ENCODE data around the gene NELFCD. TPM values are rescaled to one million over a fixed set of nuclear protein-coding genes. Genes with fewer than 3 reads are reported as not detected.

NELFCD gene
- total and polyA plus RNA-seq, 9 of the 15 experiments (the other 6 are each of a cell fraction or from before 2014, with no cell fraction given), result 11.7 to 163 (median 96.5) TPM

DNA sequence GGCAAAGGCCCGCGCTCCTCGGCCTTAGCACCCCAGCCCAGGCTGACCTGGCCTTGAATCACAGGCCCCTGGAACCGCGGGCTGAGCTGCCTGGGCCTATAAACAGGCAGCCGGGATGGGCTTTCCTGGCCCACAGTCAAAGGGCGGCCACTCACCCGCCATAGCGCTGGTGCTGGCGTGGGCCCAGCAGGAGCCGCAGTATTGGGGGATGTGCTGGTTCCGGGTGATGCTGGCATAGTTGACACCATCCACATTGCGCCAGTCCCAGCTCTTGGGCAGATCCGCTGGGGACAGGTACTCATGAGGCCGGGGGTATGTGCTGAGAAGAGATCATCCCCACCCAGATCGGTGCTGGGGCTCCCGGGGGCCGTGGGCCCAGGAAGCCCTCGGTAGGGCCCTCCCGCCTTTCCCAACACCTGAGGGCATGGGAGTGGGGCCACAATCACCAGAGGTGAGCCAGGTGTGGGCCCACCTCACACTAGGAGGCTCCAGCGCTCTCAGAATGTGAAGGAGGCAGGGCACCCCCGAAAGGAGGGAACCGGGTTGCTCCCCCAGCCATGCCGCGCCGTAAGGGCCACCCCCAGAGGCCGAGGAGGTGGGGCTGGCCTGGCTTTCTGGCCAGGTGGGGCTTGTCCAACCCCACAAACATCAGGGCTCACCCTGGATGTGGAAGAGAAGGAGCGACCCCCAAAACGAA lies 25.3 kb downstream of the NELFCD start (continued):
- TF ChIP-seq, protein P1, sequence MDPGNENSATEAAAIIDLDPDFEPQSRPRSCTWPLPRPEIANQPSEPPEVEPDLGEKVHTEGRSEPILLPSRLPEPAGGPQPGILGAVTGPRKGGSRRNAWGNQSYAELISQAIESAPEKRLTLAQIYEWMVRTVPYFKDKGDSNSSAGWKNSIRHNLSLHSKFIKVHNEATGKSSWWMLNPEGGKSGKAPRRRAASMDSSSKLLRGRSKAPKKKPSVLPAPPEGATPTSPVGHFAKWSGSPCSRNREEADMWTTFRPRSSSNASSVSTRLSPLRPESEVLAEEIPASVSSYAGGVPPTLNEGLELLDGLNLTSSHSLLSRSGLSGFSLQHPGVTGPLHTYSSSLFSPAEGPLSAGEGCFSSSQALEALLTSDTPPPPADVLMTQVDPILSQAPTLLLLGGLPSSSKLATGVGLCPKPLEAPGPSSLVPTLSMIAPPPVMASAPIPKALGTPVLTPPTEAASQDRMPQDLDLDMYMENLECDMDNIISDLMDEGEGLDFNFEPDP (CRISPR knock-in tag; IDR thresholded peaks at IDR 0.05), result no peak
- 0 out of 2 replicates have a peak, but pooled peaks have one; percentile 32 for TF ChIP-seq NKRF (IDR thresholded peaks at IDR 0.05; ENCODE audit: borderline replicate concordance)
- peak; percentile 36 for TF ChIP-seq RBBP5 (IDR thresholded peaks at IDR 0.05; ENCODE audit: borderline replicate concordance, insufficient read depth, low read length, poor library complexity, severe bottlenecking)
- TF ChIP-seq, protein P2, sequence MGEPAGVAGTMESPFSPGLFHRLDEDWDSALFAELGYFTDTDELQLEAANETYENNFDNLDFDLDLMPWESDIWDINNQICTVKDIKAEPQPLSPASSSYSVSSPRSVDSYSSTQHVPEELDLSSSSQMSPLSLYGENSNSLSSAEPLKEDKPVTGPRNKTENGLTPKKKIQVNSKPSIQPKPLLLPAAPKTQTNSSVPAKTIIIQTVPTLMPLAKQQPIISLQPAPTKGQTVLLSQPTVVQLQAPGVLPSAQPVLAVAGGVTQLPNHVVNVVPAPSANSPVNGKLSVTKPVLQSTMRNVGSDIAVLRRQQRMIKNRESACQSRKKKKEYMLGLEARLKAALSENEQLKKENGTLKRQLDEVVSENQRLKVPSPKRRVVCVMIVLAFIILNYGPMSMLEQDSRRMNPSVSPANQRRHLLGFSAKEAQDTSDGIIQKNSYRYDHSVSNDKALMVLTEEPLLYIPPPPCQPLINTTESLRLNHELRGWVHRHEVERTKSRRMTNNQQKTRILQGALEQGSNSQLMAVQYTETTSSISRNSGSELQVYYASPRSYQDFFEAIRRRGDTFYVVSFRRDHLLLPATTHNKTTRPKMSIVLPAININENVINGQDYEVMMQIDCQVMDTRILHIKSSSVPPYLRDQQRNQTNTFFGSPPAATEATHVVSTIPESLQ (CRISPR knock-in tag; IDR thresholded peaks at IDR 0.05), result 0 out of 2 replicates have a peak, but pooled peaks have one; percentile 37
- 0 out of 2 replicates have a peak, but pooled peaks have one; percentile 9 for TF ChIP-seq SP1 (CRISPR knock-in tag; IDR thresholded peaks at IDR 0.05)
- TF ChIP-seq LEF1 (IDR thresholded peaks at IDR 0.05), result no peak
- TF ChIP-seq, protein P3, sequence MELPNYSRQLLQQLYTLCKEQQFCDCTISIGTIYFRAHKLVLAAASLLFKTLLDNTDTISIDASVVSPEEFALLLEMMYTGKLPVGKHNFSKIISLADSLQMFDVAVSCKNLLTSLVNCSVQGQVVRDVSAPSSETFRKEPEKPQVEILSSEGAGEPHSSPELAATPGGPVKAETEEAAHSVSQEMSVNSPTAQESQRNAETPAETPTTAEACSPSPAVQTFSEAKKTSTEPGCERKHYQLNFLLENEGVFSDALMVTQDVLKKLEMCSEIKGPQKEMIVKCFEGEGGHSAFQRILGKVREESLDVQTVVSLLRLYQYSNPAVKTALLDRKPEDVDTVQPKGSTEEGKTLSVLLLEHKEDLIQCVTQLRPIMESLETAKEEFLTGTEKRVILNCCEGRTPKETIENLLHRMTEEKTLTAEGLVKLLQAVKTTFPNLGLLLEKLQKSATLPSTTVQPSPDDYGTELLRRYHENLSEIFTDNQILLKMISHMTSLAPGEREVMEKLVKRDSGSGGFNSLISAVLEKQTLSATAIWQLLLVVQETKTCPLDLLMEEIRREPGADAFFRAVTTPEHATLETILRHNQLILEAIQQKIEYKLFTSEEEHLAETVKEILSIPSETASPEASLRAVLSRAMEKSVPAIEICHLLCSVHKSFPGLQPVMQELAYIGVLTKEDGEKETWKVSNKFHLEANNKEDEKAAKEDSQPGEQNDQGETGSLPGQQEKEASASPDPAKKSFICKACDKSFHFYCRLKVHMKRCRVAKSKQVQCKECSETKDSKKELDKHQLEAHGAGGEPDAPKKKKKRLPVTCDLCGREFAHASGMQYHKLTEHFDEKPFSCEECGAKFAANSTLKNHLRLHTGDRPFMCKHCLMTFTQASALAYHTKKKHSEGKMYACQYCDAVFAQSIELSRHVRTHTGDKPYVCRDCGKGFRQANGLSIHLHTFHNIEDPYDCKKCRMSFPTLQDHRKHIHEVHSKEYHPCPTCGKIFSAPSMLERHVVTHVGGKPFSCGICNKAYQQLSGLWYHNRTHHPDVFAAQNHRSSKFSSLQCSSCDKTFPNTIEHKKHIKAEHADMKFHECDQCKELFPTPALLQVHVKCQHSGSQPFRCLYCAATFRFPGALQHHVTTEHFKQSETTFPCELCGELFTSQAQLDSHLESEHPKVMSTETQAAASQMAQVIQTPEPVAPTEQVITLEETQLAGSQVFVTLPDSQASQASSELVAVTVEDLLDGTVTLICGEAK (IDR thresholded peaks at IDR 0.05), result 0 out of 2 replicates have a peak, but pooled peaks have one; percentile 27
- TF ChIP-seq, protein P3 (CRISPR knock-in tag; IDR thresholded peaks at IDR 0.05), result no peak
- no peak for TF ChIP-seq STAT5B (CRISPR knock-in tag; IDR thresholded peaks at IDR 0.05)
- TF ChIP-seq RBM17 (IDR thresholded peaks at IDR 0.05; ENCODE audit: borderline replicate concordance, low read depth, low read length), result no peak
- TF ChIP-seq TCF7 (IDR thresholded peaks at IDR 0.05; ENCODE audit: borderline replicate concordance), result no peak
- TF ChIP-seq ZBTB7A (IDR thresholded peaks at IDR 0.05; ENCODE audit: borderline replicate concordance, control insufficient read depth, low read depth, low read length), result peak; percentile 4; the same call in 1 of the 2 replicates
